HG03066 (cell line): ENCODE data around the gene TMEM63C.
"Not testable (repeated sequence)": the region's sequence is repeated elsewhere in the genome, so short reads cannot be mapped to it uniquely, and the experiment has no call there.

Source experiments
- ATAC-seq: cut with Tn5 transposase; IDR thresholded peaks from one replicate; pipeline ENCODE4 v1.9.1; 2021; ENCODE audit warnings: low read depth; ENCODE audit not compliant: unreplicated experiment

TMEM63C gene

GRCh38 chr14:77155083-77155482, 26.5 kb upstream of the TMEM63C start:
- no peak for ATAC-seq

- no peak for ATAC-seq
Measured at GRCh38 chr14:77157740-77158139, 23.9 kb upstream of the TMEM63C start.

GRCh38 chr14:77158175-77158881, 23.3 kb upstream of the TMEM63C start:
- ATAC-seq: no peak

- no peak for ATAC-seq
Measured at GRCh38 chr14:77158882-77159255, 22.7 kb upstream of the TMEM63C start.

- no peak for ATAC-seq
Measured at GRCh38 chr14:77161011-77161410, 20.6 kb upstream of the TMEM63C start.

- no peak for ATAC-seq
Measured at GRCh38 chr14:77170045-77170444, 11.6 kb upstream of the TMEM63C start.

GRCh38 chr14:77172916-77173315, 8.7 kb upstream of the TMEM63C start:
- ATAC-seq: no peak

- ATAC-seq: not testable (repeated sequence)
Measured at GRCh38 chr14:77173911-77174617, 7.5 kb upstream of the TMEM63C start.

GRCh38 chr14:77175843-77176242, 5.8 kb upstream of the TMEM63C start:
- no peak for ATAC-seq

GRCh38 chr14:77177702-77178101, 3.9 kb upstream of the TMEM63C start:
- ATAC-seq: no peak

GRCh38 chr14:77178656-77179055, 2.9 kb upstream of the TMEM63C start:
- no peak for ATAC-seq

GRCh38 chr14:77180726-77181602, 634 bp upstream of the TMEM63C start:
- ATAC-seq: no peak

- no peak for ATAC-seq
Measured at GRCh38 chr14:77183896-77184295, 2.3 kb downstream of the TMEM63C start.

GRCh38 chr14:77184396-77185092, 2.9 kb downstream of the TMEM63C start:
- no peak for ATAC-seq

- ATAC-seq: no peak
Measured at GRCh38 chr14:77185093-77185465, 3.5 kb downstream of the TMEM63C start.

- no peak for ATAC-seq
Measured at GRCh38 chr14:77186911-77187648, 5.5 kb downstream of the TMEM63C start.

- no peak for ATAC-seq
Measured at GRCh38 chr14:77187649-77188012, 6.0 kb downstream of the TMEM63C start.

GRCh38 chr14:77189479-77189878, 7.9 kb downstream of the TMEM63C start:
- no peak for ATAC-seq

- ATAC-seq: no peak
Measured at GRCh38 chr14:77190977-77191376, 9.4 kb downstream of the TMEM63C start.

GRCh38 chr14:77194706-77195105, 13.1 kb downstream of the TMEM63C start:
- ATAC-seq: no peak
